Measurements from ENCODE around the gene GPR146. TPM values are rescaled to one million over a fixed set of nuclear protein-coding genes. Genes with fewer than 3 reads are reported as not detected.

Gene GPR146
- total RNA-seq, 4 donors from 2014 or later: 12.5 to 30.8 (median 25.5) TPM

- Histone ChIP-seq H3K36me3 (peaks cover 0 to 73% (median 48%) of the 10 kb centered on the region in 4 donors), H3K4me3 (no peak overlapping the region), H3K4me1 (peaks cover 7 to 51% (median 34%) of the 10 kb centered on the region in 4 donors), H3K9me3 (no peaks in the 10 kb centered on the region), H3K27ac (replicated peaks in 1 of 4) (no peak overlapping the region), H3K27me3 (no peaks in the 10 kb centered on the region)
- intact Hi-C loops (cut with DNase I): no loop called here
- TF ChIP-seq EP300 (IDR thresholded peaks at IDR 0.05) (no peak), POLR2AphosphoS5 (IDR thresholded peaks at IDR 0.05) (no peak)
- DNase-seq (ENCODE audit: extremely low spot score): no peak
- 94% methylated on average over 21 of the region's 45 CpGs for WGBS
Observed at GRCh38 chr7:1022801-1023465, 21.4 kb upstream of the GPR146 start.

- H3K27me3 ChIP-seq: no peaks in the 10 kb centered on the region
- no peaks in the 10 kb centered on the region for H3K9me3 ChIP-seq
- no peak overlapping the region for H3K4me3 ChIP-seq
- no peak for TF ChIP-seq EP300 (IDR thresholded peaks at IDR 0.05)
- TF ChIP-seq POLR2A (IDR thresholded peaks at IDR 0.05; ENCODE audit: low read depth): no peak
- no peak for TF ChIP-seq POLR2AphosphoS5 (IDR thresholded peaks at IDR 0.05)
- TF ChIP-seq CTCF (IDR thresholded peaks at IDR 0.05): no peak
- DNase-seq (ENCODE audit: extremely low spot score): no peak
- peaks cover 15 to 63% (median 45%) of the 10 kb centered on the region in 4 donors for H3K4me1 ChIP-seq
- peaks cover 0 to 58% (median 40%) of the 10 kb centered on the region in 4 donors for H3K36me3 ChIP-seq
- 83% methylated on average over 14 of the region's 15 CpGs for WGBS
- H3K27ac ChIP-seq (replicated peaks in 1 of 4): no peak overlapping the region
- intact Hi-C loops (cut with DNase I): no loop called here
Observed at GRCh38 chr7:1024331-1024841, 20.0 kb upstream of the GPR146 start.

- no peak overlapping the region for H3K27ac ChIP-seq (replicated peaks in 1 of 4)
- peaks cover 19 to 70% (median 50%) of the 10 kb centered on the region in 4 donors for H3K4me1 ChIP-seq
- 91% methylated on average over 11 of the region's 25 CpGs for WGBS
- peaks cover 0 to 51% (median 36%) of the 10 kb centered on the region in 4 donors for H3K36me3 ChIP-seq
- TF ChIP-seq CTCF (IDR thresholded peaks at IDR 0.05) (no peak), POLR2A (IDR thresholded peaks at IDR 0.05; ENCODE audit: low read depth) (no peak), EP300 (IDR thresholded peaks at IDR 0.05) (no peak), POLR2AphosphoS5 (IDR thresholded peaks at IDR 0.05) (no peak)
- DNase-seq (ENCODE audit: extremely low spot score): no peak
- H3K9me3 ChIP-seq: no peaks in the 10 kb centered on the region
- intact Hi-C loops (cut with DNase I): loop anchor here (5.0 kb wide), 1 partner anchor 33 kb away; no protein-coding TSS in a partner anchor
- H3K4me3 ChIP-seq: no peak overlapping the region
- no peaks in the 10 kb centered on the region for H3K27me3 ChIP-seq
Observed at GRCh38 chr7:1024876-1025742, 19.2 kb upstream of the GPR146 start.

GRCh38 chr7:1025743-1026581, 18.4 kb upstream of the GPR146 start:
- 95% methylated on average over 8 of the region's 31 CpGs for WGBS
- Histone ChIP-seq H3K36me3 (peaks cover 0 to 42% (median 29%) of the 10 kb centered on the region in 4 donors), H3K27ac (replicated peaks in 1 of 4) (no peak overlapping the region), H3K4me1 (peaks cover 19 to 71% (median 50%) of the 10 kb centered on the region in 4 donors), H3K27me3 (no peaks in the 10 kb centered on the region), H3K4me3 (no peak overlapping the region), H3K9me3 (no peaks in the 10 kb centered on the region)
- TF ChIP-seq CTCF (IDR thresholded peaks at IDR 0.05) (no peak), EP300 (IDR thresholded peaks at IDR 0.05) (no peak)
- intact Hi-C loops (cut with DNase I): loop anchor here (5.0 kb wide), 1 partner anchor 34 kb away; no protein-coding TSS in a partner anchor
- no peak for DNase-seq (ENCODE audit: extremely low spot score)

All from esophagus muscularis mucosa (tissue), 4 donors.